SK-N-SH (cell line): ENCODE data around the gene SREK1. TPM values are rescaled to one million over a fixed set of nuclear protein-coding genes. Genes with fewer than 3 reads are reported as not detected.

Experiments
- CTCF ChIA-PET: fragments of 300-600, 350-600 bp; formaldehyde crosslinking; extraction: SDS; loops from one replicate; lab custom pipeline; 2021; lab: Yijun Ruan, JAX
- POLR2A ChIA-PET: fragments of 350-600 bp; sonication (Branson Sonifier 250); formaldehyde crosslinking; extraction: SDS; loops from one replicate; lab custom pipeline; 2020; ENCODE audit warnings: antibody characterized with exemption, inconsistent platforms; lab: Yijun Ruan, JAX
- DNase-seq: peaks from one replicate; pipeline ENCODE4 v3.0.0; 2012
- H2AFZ ChIP-seq: fragments of 200-600 bp; sonication (generic); 2 replicates; pipeline ENCODE4 v1.8.1; 2016; ENCODE audit warnings: antibody characterized with exemption, mild to moderate bottlenecking, low read depth
- H3F3A ChIP-seq: fragments of 200-600 bp; sonication (generic); replicated peaks from 2 replicates; pipeline ENCODE3; 2016; ENCODE audit warnings: antibody characterized with exemption, mild to moderate bottlenecking; ENCODE audit not compliant: insufficient read depth
- H3K27ac ChIP-seq, 2 experiments: fragments of 200-500 bp in 1 of 2; fragments of 200-600 bp in 1 of 2; sonication (Bioruptor generic) in 1 of 2; sonication (generic), shearing (Covaris generic) in 1 of 2; 2 replicates each; pipeline versions ENCODE4 v1.5.1 to v1.6.1; 2014 to 2016; ENCODE audit warnings: low read depth in 2 of 2, inconsistent platforms in 1 of 2, low read length in 1 of 2, mild to moderate bottlenecking in 1 of 2, mixed read lengths in 1 of 2
- H3K27me3 ChIP-seq: fragments of 200-600 bp; sonication (generic), shearing (Covaris generic); 2 replicates; pipeline ENCODE4 v1.6.1; 2016; ENCODE audit warnings: mixed run types; ENCODE audit not compliant: insufficient read depth
- H3K36me3 ChIP-seq, 2 experiments: fragments of 200-500 bp in 1 of 2; fragments of 200-600 bp in 1 of 2; sonication (Bioruptor generic) in 1 of 2; sonication (generic) in 1 of 2; replicated peaks in 1 of 2; 2 replicates each; pipeline versions ENCODE3 to v1.5.1; 2014 to 2016; ENCODE audit warnings: low read length in 1 of 2, mild to moderate bottlenecking in 1 of 2; ENCODE audit not compliant: insufficient read depth in 2 of 2, control insufficient read depth in 1 of 2
- H3K4me1 ChIP-seq, 2 experiments: fragments of 200-500 bp in 1 of 2; fragments of 200-600 bp in 1 of 2; sonication (Bioruptor generic) in 1 of 2; sonication (generic), shearing (Covaris generic) in 1 of 2; 2 replicates each; pipeline versions ENCODE4 v1.5.1 to v1.6.1; 2014 to 2016; ENCODE audit warnings: low read depth in 1 of 2, low read length in 1 of 2, mixed run types in 1 of 2; ENCODE audit not compliant: insufficient read depth in 2 of 2, control insufficient read depth in 1 of 2
- H3K4me2 ChIP-seq: fragments of 200-600 bp; sonication (generic), shearing (Covaris generic); 2 replicates; pipeline ENCODE4 v1.6.1; 2017; ENCODE audit warnings: mixed run types
- H3K4me3 ChIP-seq, 2 experiments: fragments of 200-500 bp in 1 of 2; fragments of 200-600 bp in 1 of 2; sonication (Bioruptor generic) in 1 of 2; sonication (generic), shearing (Covaris generic) in 1 of 2; 2 replicates each; pipeline versions ENCODE4 v1.5.1 to v1.8.1; 2014 to 2016; ENCODE audit warnings: low read depth in 2 of 2, inconsistent platforms in 1 of 2, low read length in 1 of 2, mild to moderate bottlenecking in 1 of 2, mixed read lengths in 1 of 2, moderate library complexity in 1 of 2
- H3K79me2 ChIP-seq: fragments of 200-600 bp; sonication (generic); 2 replicates; pipeline ENCODE4 v1.8.1; 2017; ENCODE audit warnings: mild to moderate bottlenecking; ENCODE audit not compliant: insufficient read depth
- H3K9ac ChIP-seq: fragments of 200-600 bp; sonication (generic); 2 replicates; pipeline ENCODE4 v1.6.1; 2017; ENCODE audit warnings: mixed run types
- H3K9me2 ChIP-seq: fragments of 200-600 bp; sonication (generic); 2 replicates; pipeline ENCODE4 v1.6.1; 2017; ENCODE audit warnings: mixed run types
- H3K9me3 ChIP-seq: fragments of 200-600 bp; sonication (generic); 2 replicates; pipeline ENCODE4 v1.6.1; 2017; ENCODE audit warnings: mixed run types, mild to moderate bottlenecking, moderate library complexity
- H4K20me1 ChIP-seq: fragments of 200-600 bp; sonication (generic); 2 replicates; pipeline ENCODE4 v1.6.1; 2017; ENCODE audit warnings: mild to moderate bottlenecking, mixed run types; ENCODE audit not compliant: insufficient read depth
- CHD2 ChIP-seq: fragments of 150-350 bp; IDR thresholded peaks from 2 replicates; pipeline ENCODE4 v1.6.1; 2018; ENCODE audit warnings: low read length; ENCODE audit not compliant: partially characterized antibody
- EP300 ChIP-seq, 2 experiments: IDR thresholded peaks; 2 replicates each; pipeline versions ENCODE4 v1.4.0 to v1.6.1; 2012; ENCODE audit warnings: borderline replicate concordance in 1 of 2, low read depth in 1 of 2, low read length in 1 of 2
- EZH2phosphoT487 ChIP-seq: fragments of 200-600 bp; sonication (generic); IDR thresholded peaks from 2 replicates; pipeline ENCODE4 v1.6.1; 2017; ENCODE audit warnings: low read depth, mixed run types, mild to moderate bottlenecking, antibody characterized with exemption, moderate library complexity, borderline replicate concordance
- FOSL2 ChIP-seq: IDR thresholded peaks from 2 replicates; pipeline ENCODE4 v1.4.0; 2012; ENCODE audit warnings: low read depth, mild to moderate bottlenecking, moderate library complexity, borderline replicate concordance
- FOXJ3 ChIP-seq: sonication (generic); formaldehyde crosslinking; IDR thresholded peaks from 2 replicates; pipeline ENCODE4 v1.5.1; 2020; ENCODE audit warnings: mild to moderate bottlenecking, missing genetic modification reagents
- GATA2 ChIP-seq: sonication (generic); formaldehyde crosslinking; IDR thresholded peaks from 2 replicates; pipeline ENCODE4 v1.5.0; 2020; ENCODE audit warnings: mild to moderate bottlenecking, missing genetic modification reagents
- JUND ChIP-seq: IDR thresholded peaks from 2 replicates; pipeline ENCODE4 v1.4.0; 2012
- MEF2A ChIP-seq: IDR thresholded peaks from 2 replicates; pipeline ENCODE4 v1.4.0; 2012; ENCODE audit warnings: low read depth, borderline replicate concordance
- NFIC ChIP-seq: IDR thresholded peaks from 2 replicates; pipeline ENCODE4 v1.4.0; 2012; ENCODE audit warnings: borderline replicate concordance
- NRF1 ChIP-seq: IDR thresholded peaks from 2 replicates; pipeline ENCODE4 v1.6.1; 2012; ENCODE audit warnings: low read depth, mild to moderate bottlenecking, low read length
- POLR2AphosphoS5 ChIP-seq: IDR thresholded peaks from 2 replicates; pipeline ENCODE4 v1.6.1; 2012; ENCODE audit warnings: low read depth, low read length
- RFX5 ChIP-seq: IDR thresholded peaks from 2 replicates; pipeline ENCODE4 v1.6.1; 2012; ENCODE audit warnings: mild to moderate bottlenecking, improper control_type of control experiment, low read length
- RXRA ChIP-seq: IDR thresholded peaks from 2 replicates; pipeline ENCODE4 v1.4.0; 2012; ENCODE audit warnings: low read depth, mild to moderate bottlenecking, borderline replicate concordance
- TAF1 ChIP-seq: IDR thresholded peaks from 2 replicates; pipeline ENCODE4 v1.6.1; 2012; ENCODE audit warnings: low read depth, mild to moderate bottlenecking, low read length, moderate library complexity, borderline replicate concordance
- TCF12 ChIP-seq: IDR thresholded peaks from 2 replicates; pipeline ENCODE4 v1.4.0; 2012
- TEAD4 ChIP-seq: IDR thresholded peaks from 2 replicates; pipeline ENCODE4 v1.4.0; 2012; ENCODE audit warnings: mild to moderate bottlenecking, borderline replicate concordance; ENCODE audit not compliant: insufficient read depth
- WGBS: methylation state at CpG from one replicate; pipeline ENCODE4 v1.1.6; 2017; ENCODE audit warnings: low lambda C conversion rate; 5-methylcytosine and 5-hydroxymethylcytosine counted together
- polyA plus RNA-seq, 3 experiments: library from polyadenylated mRNA; depleted of rRNA; stranded (reverse); fragments of >200 nt; gene quantifications; 2 replicates each; pipeline ENCODE4 v1.2.3, GENCODE V29; 2012
- TF ChIP-seq, protein P1 (sequence below): IDR thresholded peaks from 2 replicates; pipeline ENCODE4 v1.4.0; 2012; ENCODE audit warnings: low read depth
- TF ChIP-seq, protein P2 (sequence below): IDR thresholded peaks from 2 replicates; pipeline ENCODE4 v1.6.1; 2012; ENCODE audit warnings: mild to moderate bottlenecking, low read depth, low read length, moderate library complexity
- TF ChIP-seq, protein P3 (sequence below): fragments of 150-350 bp; IDR thresholded peaks from 2 replicates; pipeline ENCODE4 v1.6.1; 2017; ENCODE audit warnings: antibody characterized with exemption, low read length, low read depth, borderline replicate concordance

Gene SREK1
- polyA plus RNA-seq, 1 of the 3 experiments (the other 2 are of a cell fraction): 17.5 TPM

DNA sequence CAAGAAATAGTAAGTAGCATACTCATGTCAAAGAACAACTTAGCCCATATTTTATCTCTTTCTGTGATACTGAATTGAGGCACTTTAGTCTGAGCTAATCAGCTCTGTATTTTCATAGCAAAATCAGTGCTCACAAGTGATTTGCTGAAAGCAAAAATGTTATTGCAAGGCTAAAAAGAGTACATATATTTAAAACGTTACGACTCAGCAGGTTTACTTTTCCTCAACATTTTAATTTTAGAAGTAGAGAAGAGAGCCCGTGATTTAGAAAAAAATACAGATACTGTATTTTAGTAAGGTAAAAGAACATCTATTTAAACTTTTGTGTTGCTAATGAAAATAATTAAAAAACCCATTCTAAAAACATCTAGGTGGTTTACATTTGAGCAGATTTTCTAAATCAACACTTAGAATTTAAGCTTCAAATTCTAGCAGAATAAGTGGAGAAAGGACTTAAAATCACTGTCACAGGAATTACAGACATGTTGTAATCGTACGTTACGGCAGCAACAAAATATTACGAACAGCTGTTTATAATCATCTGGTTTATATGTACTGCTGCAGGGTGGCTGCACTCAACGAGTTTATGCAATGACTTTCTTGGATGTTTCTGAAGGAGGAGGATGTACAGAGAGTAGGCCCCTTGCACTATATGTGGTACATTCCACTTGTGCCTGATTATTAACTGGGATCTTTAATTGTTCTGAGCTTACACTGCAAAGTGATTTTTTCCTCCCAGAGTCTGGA, 20.1 kb downstream of the SREK1 start:
- peaks cover 86 to 91% of the 10 kb centered on the region in 2 experiments for H3K36me3 ChIP-seq
- H3K9me2 ChIP-seq: no peaks in the 10 kb centered on the region

DNA sequence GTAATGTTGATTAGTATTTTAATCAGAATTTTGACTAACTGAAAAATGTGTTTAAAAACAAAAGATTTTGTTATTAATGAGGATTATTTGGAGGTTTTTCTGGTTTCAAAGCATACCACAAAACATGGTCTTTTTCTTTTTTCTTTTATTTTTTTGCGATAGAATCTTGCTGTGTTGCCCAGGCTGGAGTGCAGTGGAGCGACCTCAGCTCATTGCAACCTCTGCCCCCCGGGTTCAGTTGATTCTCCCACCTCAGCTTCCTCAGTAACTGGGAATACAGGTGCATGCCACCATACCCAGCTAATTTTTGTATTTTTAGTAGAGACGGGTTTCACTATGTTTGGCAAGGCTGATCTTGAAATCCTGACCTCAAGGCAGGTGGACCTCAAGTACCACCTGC, 24.1 kb downstream of the SREK1 start:
- CTCF ChIA-PET: interaction anchor here (1.4 kb wide), 2 partner anchors 11 to 138 kb away, joined by 4 read pairs; no protein-coding TSS in a partner anchor
- Histone ChIP-seq H2AFZ (no peak overlapping the region), H3K27ac (no peak overlapping the region), H3K9ac (no peak overlapping the region), H4K20me1 (no peaks in the 10 kb centered on the region), H3K27me3 (no peaks in the 10 kb centered on the region), H3K4me3 (no peak overlapping the region), H3K4me1 (peaks cover 0 to 2% of the 10 kb centered on the region in 2 experiments; a peak in 1 of 4 replicates), H3K79me2 (peaks cover 24% of the 10 kb centered on the region), H3K36me3 (peaks cover 76 to 82% of the 10 kb centered on the region in 2 experiments), H3K9me2 (no peaks in the 10 kb centered on the region), H3K4me2 (no peak overlapping the region), H3K9me3 (no peaks in the 10 kb centered on the region), H3F3A (peaks cover 15% of the 10 kb centered on the region)
- 96% methylated on average over 4 of the region's 4 CpGs for WGBS
- TF ChIP-seq RFX5: no peak
- TF ChIP-seq EZH2phosphoT487: no peak
- TF ChIP-seq CHD2: no peak
- TF ChIP-seq RXRA: no peak
- TF ChIP-seq MEF2A: no peak
- TF ChIP-seq, protein P1, sequence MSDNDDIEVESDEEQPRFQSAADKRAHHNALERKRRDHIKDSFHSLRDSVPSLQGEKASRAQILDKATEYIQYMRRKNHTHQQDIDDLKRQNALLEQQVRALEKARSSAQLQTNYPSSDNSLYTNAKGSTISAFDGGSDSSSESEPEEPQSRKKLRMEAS: no peak
- TF ChIP-seq, protein P2, sequence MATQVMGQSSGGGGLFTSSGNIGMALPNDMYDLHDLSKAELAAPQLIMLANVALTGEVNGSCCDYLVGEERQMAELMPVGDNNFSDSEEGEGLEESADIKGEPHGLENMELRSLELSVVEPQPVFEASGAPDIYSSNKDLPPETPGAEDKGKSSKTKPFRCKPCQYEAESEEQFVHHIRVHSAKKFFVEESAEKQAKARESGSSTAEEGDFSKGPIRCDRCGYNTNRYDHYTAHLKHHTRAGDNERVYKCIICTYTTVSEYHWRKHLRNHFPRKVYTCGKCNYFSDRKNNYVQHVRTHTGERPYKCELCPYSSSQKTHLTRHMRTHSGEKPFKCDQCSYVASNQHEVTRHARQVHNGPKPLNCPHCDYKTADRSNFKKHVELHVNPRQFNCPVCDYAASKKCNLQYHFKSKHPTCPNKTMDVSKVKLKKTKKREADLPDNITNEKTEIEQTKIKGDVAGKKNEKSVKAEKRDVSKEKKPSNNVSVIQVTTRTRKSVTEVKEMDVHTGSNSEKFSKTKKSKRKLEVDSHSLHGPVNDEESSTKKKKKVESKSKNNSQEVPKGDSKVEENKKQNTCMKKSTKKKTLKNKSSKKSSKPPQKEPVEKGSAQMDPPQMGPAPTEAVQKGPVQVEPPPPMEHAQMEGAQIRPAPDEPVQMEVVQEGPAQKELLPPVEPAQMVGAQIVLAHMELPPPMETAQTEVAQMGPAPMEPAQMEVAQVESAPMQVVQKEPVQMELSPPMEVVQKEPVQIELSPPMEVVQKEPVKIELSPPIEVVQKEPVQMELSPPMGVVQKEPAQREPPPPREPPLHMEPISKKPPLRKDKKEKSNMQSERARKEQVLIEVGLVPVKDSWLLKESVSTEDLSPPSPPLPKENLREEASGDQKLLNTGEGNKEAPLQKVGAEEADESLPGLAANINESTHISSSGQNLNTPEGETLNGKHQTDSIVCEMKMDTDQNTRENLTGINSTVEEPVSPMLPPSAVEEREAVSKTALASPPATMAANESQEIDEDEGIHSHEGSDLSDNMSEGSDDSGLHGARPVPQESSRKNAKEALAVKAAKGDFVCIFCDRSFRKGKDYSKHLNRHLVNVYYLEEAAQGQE: no peak
- TF ChIP-seq TCF12: no peak
- no peak for TF ChIP-seq POLR2AphosphoS5
- no peak for DNase-seq
- POLR2A ChIA-PET: no interaction called here

More for the DNA sequence above, 20.1 kb downstream of the SREK1 start:
- H3K27ac ChIP-seq: no peak overlapping the region
- H3K4me1 ChIP-seq: no peaks in the 10 kb centered on the region
- ChIA-PET CTCF (interaction anchor here (0.9 to 1.9 kb wide), 2 partner anchors 10 to 20 kb away, joined by 4 to 8 read pairs; partner anchors contain the start of gene SREK1), POLR2A (no interaction called here)
- peaks cover 44% of the 10 kb centered on the region for H3K79me2 ChIP-seq
- H3K4me2 ChIP-seq: no peak overlapping the region
- H2AFZ ChIP-seq: no peak overlapping the region
- TF ChIP-seq EP300 (IDR thresholded peaks at IDR 0.05; ENCODE audit: borderline replicate concordance in 1 of 2, low read depth in 1 of 2, low read length in 1 of 2): no peak
- TF ChIP-seq CHD2: no peak
- no peak for TF ChIP-seq NFIC
- no peak for TF ChIP-seq JUND
- no peak for TF ChIP-seq GATA2
- TF ChIP-seq RXRA: no peak
- TF ChIP-seq FOSL2: no peak
- TF ChIP-seq, protein P3, sequence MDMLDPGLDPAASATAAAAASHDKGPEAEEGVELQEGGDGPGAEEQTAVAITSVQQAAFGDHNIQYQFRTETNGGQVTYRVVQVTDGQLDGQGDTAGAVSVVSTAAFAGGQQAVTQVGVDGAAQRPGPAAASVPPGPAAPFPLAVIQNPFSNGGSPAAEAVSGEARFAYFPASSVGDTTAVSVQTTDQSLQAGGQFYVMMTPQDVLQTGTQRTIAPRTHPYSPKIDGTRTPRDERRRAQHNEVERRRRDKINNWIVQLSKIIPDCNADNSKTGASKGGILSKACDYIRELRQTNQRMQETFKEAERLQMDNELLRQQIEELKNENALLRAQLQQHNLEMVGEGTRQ: no peak
- TF ChIP-seq TEAD4: no peak
- no peak for TF ChIP-seq FOXJ3 (CRISPR knock-in tag)
- no peak for TF ChIP-seq TAF1
- TF ChIP-seq NRF1: no peak
- no peaks in the 10 kb centered on the region for H3K27me3 ChIP-seq
- H3K9ac ChIP-seq: no peak overlapping the region
- no peak for DNase-seq
- peaks cover 11% of the 10 kb centered on the region for H3F3A ChIP-seq
- no peak overlapping the region for H3K4me3 ChIP-seq
- H4K20me1 ChIP-seq: no peaks in the 10 kb centered on the region
- H3K9me3 ChIP-seq: no peaks in the 10 kb centered on the region
- 90% methylated on average over 8 of the region's 8 CpGs for WGBS
